HFF-Myc (cell line): ENCODE measurements around the gene PLEKHO2.
A peak's percentile ranks its signal among the peaks of the same experiment; 100 is the strongest.

ENCODE experiments used
- DNase-seq: peaks from one replicate; pipeline ENCODE4 v3.0.0-alpha.2; 2011; ENCODE audit warnings: low read depth; ENCODE audit errors: extremely low read depth
- H3K4me3 ChIP-seq: replicated peaks from 2 replicates; pipeline ENCODE4 v1.5.1; 2011; ENCODE audit warnings: low read depth, mild to moderate bottlenecking, control low read depth, low read length
- TF ChIP-seq, protein P1 (sequence below): IDR thresholded peaks from 2 replicates; pipeline ENCODE4 v1.5.1; 2012; ENCODE audit warnings: mild to moderate bottlenecking, low read depth, low read length, control low read depth; ENCODE audit errors: missing control alignments

The PLEKHO2 gene

GRCh38 chr15:64912379-64913325 lies 70.9 kb downstream of the PLEKHO2 start:
- TF ChIP-seq, protein P1, sequence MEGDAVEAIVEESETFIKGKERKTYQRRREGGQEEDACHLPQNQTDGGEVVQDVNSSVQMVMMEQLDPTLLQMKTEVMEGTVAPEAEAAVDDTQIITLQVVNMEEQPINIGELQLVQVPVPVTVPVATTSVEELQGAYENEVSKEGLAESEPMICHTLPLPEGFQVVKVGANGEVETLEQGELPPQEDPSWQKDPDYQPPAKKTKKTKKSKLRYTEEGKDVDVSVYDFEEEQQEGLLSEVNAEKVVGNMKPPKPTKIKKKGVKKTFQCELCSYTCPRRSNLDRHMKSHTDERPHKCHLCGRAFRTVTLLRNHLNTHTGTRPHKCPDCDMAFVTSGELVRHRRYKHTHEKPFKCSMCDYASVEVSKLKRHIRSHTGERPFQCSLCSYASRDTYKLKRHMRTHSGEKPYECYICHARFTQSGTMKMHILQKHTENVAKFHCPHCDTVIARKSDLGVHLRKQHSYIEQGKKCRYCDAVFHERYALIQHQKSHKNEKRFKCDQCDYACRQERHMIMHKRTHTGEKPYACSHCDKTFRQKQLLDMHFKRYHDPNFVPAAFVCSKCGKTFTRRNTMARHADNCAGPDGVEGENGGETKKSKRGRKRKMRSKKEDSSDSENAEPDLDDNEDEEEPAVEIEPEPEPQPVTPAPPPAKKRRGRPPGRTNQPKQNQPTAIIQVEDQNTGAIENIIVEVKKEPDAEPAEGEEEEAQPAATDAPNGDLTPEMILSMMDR, result no peak
- DNase-seq, result no peak
- peak overlapping the region; percentile 53 for H3K4me3 ChIP-seq

DNA sequence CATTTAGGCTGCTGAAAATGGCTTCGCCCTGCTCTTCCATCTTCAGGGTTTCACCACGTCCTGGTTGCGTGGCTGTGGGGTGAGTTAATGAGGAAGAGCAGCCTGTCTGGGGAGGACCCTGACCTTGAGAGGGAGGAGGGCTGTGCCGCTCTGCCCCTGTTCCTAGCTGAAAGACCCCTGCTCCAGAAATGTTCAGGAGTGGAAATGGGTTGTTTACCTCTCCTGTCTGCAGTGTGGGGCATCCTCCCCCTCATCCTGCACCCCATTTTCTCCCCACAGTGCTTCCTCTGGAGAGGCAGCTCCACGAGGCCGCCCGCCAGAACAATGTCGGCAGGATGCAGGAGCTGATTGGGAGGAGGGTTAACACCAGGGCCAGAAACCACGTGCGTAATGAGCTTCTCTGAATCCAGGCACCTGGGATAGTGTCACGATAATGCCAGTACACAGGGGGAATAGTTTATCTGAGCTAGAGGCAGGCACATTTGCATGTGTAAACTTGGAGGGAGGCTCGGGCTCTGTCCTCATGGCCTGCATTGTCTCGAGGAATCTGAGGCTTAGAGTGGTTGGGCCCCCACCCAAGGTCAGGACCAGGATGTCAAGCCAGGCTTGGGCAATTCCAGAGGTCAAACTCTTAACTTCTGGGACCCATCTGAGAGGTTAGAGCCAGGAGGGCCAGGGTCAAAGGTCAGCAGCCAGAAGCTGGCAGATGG lies 74.0 kb downstream of the PLEKHO2 start:
- TF ChIP-seq, protein P1, result no peak
- DNase-seq, result no peak
- H3K4me3 ChIP-seq, result no peak overlapping the region

- TF ChIP-seq, protein P1, result no peak
- no peak for DNase-seq
- no peak overlapping the region for H3K4me3 ChIP-seq
Observed at GRCh38 chr15:64916365-64916764, 74.7 kb downstream of the PLEKHO2 start.

GRCh38 chr15:64917211-64917610 lies 75.5 kb downstream of the PLEKHO2 start:
- no peak overlapping the region for H3K4me3 ChIP-seq
- DNase-seq, result no peak
- TF ChIP-seq, protein P1, result no peak
